ENCODE data around the gene PDE11A. TPM values are rescaled to one million over a fixed set of nuclear protein-coding genes. Genes with fewer than 3 reads are reported as not detected.
A peak's percentile ranks its signal among the peaks of the same experiment; 100 is the strongest.

PDE11A gene
- total and polyA plus RNA-seq, 8 donors: under 0.01 to 0.87 (median 0.40) TPM; not detected in 2

GRCh38 chr2:177754492-177754873 lies 318.1 kb downstream of the PDE11A start:
- H3K36me3 ChIP-seq: no peaks in the 10 kb centered on the region
- H3K27ac ChIP-seq: peak overlapping the region in 4 of 5 donors; percentile 10 to 43 (median 20)
- DNase-seq: peak in 1 of 2 donors; percentile 56
- intact Hi-C loops (cut with DNase I; ENCODE audit: low total_unique reads): no loop called here
- H3K4me3 ChIP-seq: no peak overlapping the region
- H3K27me3 ChIP-seq: no peaks in the 10 kb centered on the region
- WGBS, 5 donors: 34 to 45% (median 41%) methylated on average over 4 of the region's 4 CpGs
- no peak for TF ChIP-seq EP300 (IDR thresholded peaks at IDR 0.05)
- TF ChIP-seq POLR2AphosphoS5 (IDR thresholded peaks at IDR 0.05): no peak
- TF ChIP-seq POLR2A (IDR thresholded peaks at IDR 0.05): no peak
- TF ChIP-seq CTCF (IDR thresholded peaks at IDR 0.05): no peak
- no peaks in the 10 kb centered on the region for H3K9me3 ChIP-seq
- peaks cover 0 to 22% (median 10%) of the 10 kb centered on the region in 4 donors for H3K4me1 ChIP-seq

GRCh38 chr2:177753682-177754491 lies 318.7 kb downstream of the PDE11A start:
- Histone ChIP-seq H3K27me3 (no peaks in the 10 kb centered on the region), H3K4me3 (no peak overlapping the region), H3K27ac (peak overlapping the region in 4 of 5 donors; percentile 10 to 43 (median 20)), H3K36me3 (no peaks in the 10 kb centered on the region), H3K4me1 (peaks cover 0 to 22% (median 10%) of the 10 kb centered on the region in 4 donors), H3K9me3 (no peaks in the 10 kb centered on the region)
- intact Hi-C loops (cut with DNase I; ENCODE audit: low total_unique reads): no loop called here
- no peak for TF ChIP-seq EP300 (IDR thresholded peaks at IDR 0.05)
- TF ChIP-seq POLR2AphosphoS5 (IDR thresholded peaks at IDR 0.05): no peak
- TF ChIP-seq POLR2A (IDR thresholded peaks at IDR 0.05): no peak
- DNase-seq: peak; percentile 27 to 94
- WGBS, 5 donors: 35 to 70% (median 55%) methylated on average over 5 of the region's 5 CpGs

- intact Hi-C loops (cut with DNase I; ENCODE audit: low total_unique reads): no loop called here
- Histone ChIP-seq H3K4me1 (peaks cover 0 to under 1% (median 0%) of the 10 kb centered on the region in 4 donors), H3K27ac (no peak overlapping the region), H3K4me3 (no peak overlapping the region), H3K36me3 (no peaks in the 10 kb centered on the region), H3K9me3 (no peaks in the 10 kb centered on the region), H3K27me3 (no peaks in the 10 kb centered on the region)
- DNase-seq: no peak
- no peak for TF ChIP-seq POLR2A (IDR thresholded peaks at IDR 0.05)
- TF ChIP-seq EP300 (IDR thresholded peaks at IDR 0.05): no peak
- no peak for TF ChIP-seq POLR2AphosphoS5 (IDR thresholded peaks at IDR 0.05)
- no peak for TF ChIP-seq CTCF (IDR thresholded peaks at IDR 0.05)
- WGBS, 5 donors: 37 to 60% (median 44%) methylated on average over 3 of the region's 3 CpGs
These were observed 324.2 kb downstream of the PDE11A start for GRCh38 chr2:177748360-177748759.

GRCh38 chr2:177747384-177747783 lies 325.2 kb downstream of the PDE11A start:
- Histone ChIP-seq H3K36me3 (no peaks in the 10 kb centered on the region), H3K27ac (no peak overlapping the region), H3K9me3 (no peaks in the 10 kb centered on the region), H3K27me3 (no peaks in the 10 kb centered on the region), H3K4me3 (no peak overlapping the region), H3K4me1 (no peaks in the 10 kb centered on the region)
- intact Hi-C loops (cut with DNase I; ENCODE audit: low total_unique reads): no loop called here
- no peak for TF ChIP-seq CTCF (IDR thresholded peaks at IDR 0.05)
- no peak for TF ChIP-seq EP300 (IDR thresholded peaks at IDR 0.05)
- TF ChIP-seq POLR2A (IDR thresholded peaks at IDR 0.05): no peak
- TF ChIP-seq POLR2AphosphoS5 (IDR thresholded peaks at IDR 0.05): no peak
- DNase-seq: no peak
- WGBS, 5 donors: 92 to 96% (median 94%) methylated on average over 4 of the region's 4 CpGs

GRCh38 chr2:177746358-177746757 lies 326.2 kb downstream of the PDE11A start:
- no peak overlapping the region for H3K27ac ChIP-seq
- H3K4me3 ChIP-seq: no peak overlapping the region
- TF ChIP-seq POLR2AphosphoS5 (IDR thresholded peaks at IDR 0.05) (no peak), POLR2A (IDR thresholded peaks at IDR 0.05) (no peak), CTCF (IDR thresholded peaks at IDR 0.05) (no peak), EP300 (IDR thresholded peaks at IDR 0.05) (no peak)
- no peaks in the 10 kb centered on the region for H3K9me3 ChIP-seq
- no peaks in the 10 kb centered on the region for H3K4me1 ChIP-seq
- intact Hi-C loops (cut with DNase I; ENCODE audit: low total_unique reads): no loop called here
- no peaks in the 10 kb centered on the region for H3K27me3 ChIP-seq
- H3K36me3 ChIP-seq: no peaks in the 10 kb centered on the region
- DNase-seq: no peak
- WGBS, 5 donors: 58 to 69% (median 63%) methylated on average over 2 of the region's 2 CpGs
